Mesangial cell (primary cell): Measurements from ENCODE around the gene PDCD1LG2. TPM values are rescaled to one million over a fixed set of nuclear protein-coding genes. Genes with fewer than 3 reads are reported as not detected.

Source experiments
- total RNA-seq: library from RNA; depleted of rRNA; stranded (reverse); fragments of >200 nt; gene quantifications from 2 replicates; pipeline ENCODE4 v1.2.3, GENCODE V29; 2015

PDCD1LG2 gene
- 0.89 and 2.0 TPM in 2 replicates for total RNA-seq

GRCh38 chr9:5510360-5510931 lies at the start of gene PDCD1LG2:
PDCD1LG2 (plus strand) TSS chr9:5510531; CDS start chr9:5522547, 12,016 bp downstream.

Other genes with a start within 250 kb of the PDCD1LG2 start
- gene RLN2, start 205.8 kb upstream of the PDCD1LG2 start, total RNA-seq = 1.0 and 2.3 TPM in 2 replicates
- not detected in 2 replicates for gene RLN1, start 170.7 kb upstream of the PDCD1LG2 start, total RNA-seq
- 12.9 and 24.6 TPM in 2 replicates for gene PLGRKT, start 72.6 kb upstream of the PDCD1LG2 start, total RNA-seq
- 1.0 and 12.1 TPM in 2 replicates for gene CD274, start 60.0 kb upstream of the PDCD1LG2 start, total RNA-seq
- gene RIC1, start 118.6 kb downstream of the PDCD1LG2 start, total RNA-seq = 20.0 and 27.8 TPM in 2 replicates